Brain microvascular endothelial cell (primary cell): ENCODE results near the gene SLCO2A1.

Experiments
- DNase-seq: peaks from one replicate; pipeline ENCODE4 v3.0.0-alpha.2; 2020
- H3K27ac ChIP-seq: fragments of 250-450 bp; sonication (Bioruptor Pico); 2 replicates; pipeline ENCODE4 v1.5.1; 2020; ENCODE audit warnings: mild to moderate bottlenecking, moderate library complexity
- H3K27me3 ChIP-seq: fragments of 250-450 bp; sonication (Bioruptor Pico); replicated peaks from 2 replicates; pipeline ENCODE4 v1.5.1; 2020; ENCODE audit warnings: mild to moderate bottlenecking
- H3K36me3 ChIP-seq: fragments of 250-450 bp; sonication (Bioruptor Pico); replicated peaks from 2 replicates; pipeline ENCODE4 v1.5.1; 2020; ENCODE audit warnings: mild to moderate bottlenecking
- H3K4me3 ChIP-seq: 2 replicates; pipeline ENCODE4 v1.5.1; 2011; ENCODE audit warnings: low read depth, mild to moderate bottlenecking, control low read depth, low read length, moderate library complexity
- in situ Hi-C: cut with HindIII; loops from 2 replicates; pipeline ENCODE4 v1.10.0; 2017; ENCODE audit warnings: low sequenced_read_pairs, low pct_ligation_motif_present
- TF ChIP-seq, protein P1 (sequence below): IDR thresholded peaks from 2 replicates; pipeline ENCODE4 v1.5.1; 2011; ENCODE audit warnings: low read depth, mild to moderate bottlenecking, moderate library complexity, low read length, control low read depth, inconsistent platforms; ENCODE audit errors: missing control alignments

Gene SLCO2A1

DNA sequence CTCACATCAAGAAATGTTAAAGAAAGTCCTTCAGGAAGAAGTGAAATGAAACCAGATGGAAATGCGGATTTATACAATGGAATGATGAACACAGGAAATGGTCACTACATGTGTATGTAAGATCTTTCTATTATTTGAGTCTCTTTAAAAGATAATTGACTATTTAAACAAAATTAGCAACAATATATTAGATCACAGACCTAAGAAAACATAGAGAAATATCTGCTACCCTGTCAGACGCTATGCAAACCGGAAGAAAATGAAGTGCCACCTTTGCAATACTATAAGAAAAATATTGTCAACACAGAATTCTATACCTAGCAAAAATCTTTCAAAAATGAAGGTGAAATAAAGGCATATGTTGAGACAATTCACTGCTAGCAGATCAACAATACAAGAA, 151.2 kb downstream of the SLCO2A1 start:
- in situ Hi-C loops = no loop called here
- TF ChIP-seq, protein P1, sequence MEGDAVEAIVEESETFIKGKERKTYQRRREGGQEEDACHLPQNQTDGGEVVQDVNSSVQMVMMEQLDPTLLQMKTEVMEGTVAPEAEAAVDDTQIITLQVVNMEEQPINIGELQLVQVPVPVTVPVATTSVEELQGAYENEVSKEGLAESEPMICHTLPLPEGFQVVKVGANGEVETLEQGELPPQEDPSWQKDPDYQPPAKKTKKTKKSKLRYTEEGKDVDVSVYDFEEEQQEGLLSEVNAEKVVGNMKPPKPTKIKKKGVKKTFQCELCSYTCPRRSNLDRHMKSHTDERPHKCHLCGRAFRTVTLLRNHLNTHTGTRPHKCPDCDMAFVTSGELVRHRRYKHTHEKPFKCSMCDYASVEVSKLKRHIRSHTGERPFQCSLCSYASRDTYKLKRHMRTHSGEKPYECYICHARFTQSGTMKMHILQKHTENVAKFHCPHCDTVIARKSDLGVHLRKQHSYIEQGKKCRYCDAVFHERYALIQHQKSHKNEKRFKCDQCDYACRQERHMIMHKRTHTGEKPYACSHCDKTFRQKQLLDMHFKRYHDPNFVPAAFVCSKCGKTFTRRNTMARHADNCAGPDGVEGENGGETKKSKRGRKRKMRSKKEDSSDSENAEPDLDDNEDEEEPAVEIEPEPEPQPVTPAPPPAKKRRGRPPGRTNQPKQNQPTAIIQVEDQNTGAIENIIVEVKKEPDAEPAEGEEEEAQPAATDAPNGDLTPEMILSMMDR = no peak
- Histone ChIP-seq H3K27me3 (no peaks in the 10 kb centered on the region), H3K4me3 (no peak overlapping the region), H3K36me3 (no peaks in the 10 kb centered on the region), H3K27ac (no peak overlapping the region)
- DNase-seq = no peak
